K562 (cell line): ENCODE data around the gene HGS. TPM values are rescaled to one million over a fixed set of nuclear protein-coding genes. Genes with fewer than 3 reads are reported as not detected.

Source experiments
- ATAC-seq: fragments of 200-7000 bp; cut with Tn5 transposase; 3 replicates; pipeline ENCODE4 v1.9.1; 2020; ENCODE audit warnings: moderate library complexity
- BruUV-seq: library from RNA; stranded (reverse); fragments of 400-500 nt; replicated peaks from 2 replicates; lab custom pipeline; 2021; lab: Mats Ljungman, UMichigan
- CTCF ChIA-PET: fragments of 300-600 bp; formaldehyde crosslinking; extraction: SDS; loops from one replicate; lab custom pipeline; 2021; ENCODE audit warnings: low intra/inter-chr PET ratio; lab: Yijun Ruan, JAX
- POLR2A ChIA-PET: fragments of 300-600, 350-650 bp; sonication (Branson Sonifier 250); formaldehyde crosslinking; extraction: SDS; loops from one replicate; lab custom pipeline; 2021; ENCODE audit warnings: antibody characterized with exemption, inconsistent platforms; lab: Yijun Ruan, JAX
- DNase-seq, 4 experiments: peaks; one replicate each; pipeline versions ENCODE4 v3.0.0 to v3.0.0-alpha.2; 2011 to 2018; ENCODE audit warnings: low spot score in 3 of 4, mixed read lengths in 3 of 4; ENCODE audit errors: extremely low read depth in 1 of 4
- FAIRE-seq: peaks from 2 replicates; lab custom pipeline; 2011; peaks lifted over from hg19 to GRCh38; lab: Jason Lieb, UNC
- H2AFZ ChIP-seq: 2 replicates; pipeline ENCODE4 v1.6.0; 2011; ENCODE audit warnings: low read depth, low read length, control low read depth, inconsistent platforms
- H3K27ac ChIP-seq: fragments of 200-600 bp; 3 replicates; pipeline ENCODE4 v1.8.0; 2011; ENCODE audit warnings: low read depth, mild to moderate bottlenecking, control low read depth, inconsistent platforms, low read length, moderate library complexity, mixed read lengths; ENCODE audit errors: extremely low read depth
- H3K27me3 ChIP-seq, 2 experiments: fragments of 300-600 bp in 1 of 2; 2 replicates in 1 of 2; 3 replicates in 1 of 2; pipeline versions ENCODE4 v1.6.0 to v1.8.0; 2011; ENCODE audit warnings: inconsistent platforms in 2 of 2, low read length in 2 of 2, mild to moderate bottlenecking in 1 of 2, mixed read lengths in 1 of 2, moderate library complexity in 1 of 2; ENCODE audit not compliant: control insufficient read depth in 2 of 2, insufficient read depth in 2 of 2
- H3K36me3 ChIP-seq: fragments of 300-600 bp; 3 replicates; pipeline ENCODE4 v1.8.0; 2011; ENCODE audit warnings: mild to moderate bottlenecking, low read length, inconsistent platforms; ENCODE audit not compliant: control insufficient read depth, insufficient read depth
- H3K4me1 ChIP-seq, 2 experiments: fragments of 200-600 bp in 1 of 2; replicated peaks in 1 of 2; 2 replicates in 1 of 2; 3 replicates in 1 of 2; pipeline versions ENCODE4 v1.5.1 to v1.8.0; 2011; ENCODE audit warnings: inconsistent platforms in 2 of 2, low read length in 2 of 2, mild to moderate bottlenecking in 1 of 2, mixed read lengths in 1 of 2, moderate library complexity in 1 of 2; ENCODE audit not compliant: control insufficient read depth in 2 of 2, insufficient read depth in 2 of 2
- H3K4me2 ChIP-seq: 2 replicates; pipeline ENCODE4 v1.6.1; 2011; ENCODE audit warnings: low read length, control low read depth, inconsistent platforms, mixed read lengths; ENCODE audit not compliant: insufficient read depth
- H3K4me3 ChIP-seq: fragments of 200-600 bp; sonication (generic), shearing (Covaris generic); 2 replicates; pipeline ENCODE4 v1.5.1; 2016; ENCODE audit warnings: control low read depth, inconsistent platforms
- H3K79me2 ChIP-seq: fragments of 200-600 bp; 3 replicates; pipeline ENCODE4 v1.8.0; 2011; ENCODE audit warnings: low read length, inconsistent platforms; ENCODE audit not compliant: control insufficient read depth, insufficient read depth
- H3K9ac ChIP-seq, 2 experiments: 2 replicates each; pipeline versions ENCODE4 v1.6.0 to v1.6.1; 2011; ENCODE audit warnings: low read depth in 2 of 2, low read length in 2 of 2, control low read depth in 1 of 2, inconsistent platforms in 1 of 2, mild to moderate bottlenecking in 1 of 2, mixed read lengths in 1 of 2; ENCODE audit not compliant: insufficient read depth in 1 of 2
- H3K9me1 ChIP-seq: one replicate; pipeline ENCODE4 v1.6.0; 2011; ENCODE audit warnings: inconsistent platforms, mild to moderate bottlenecking, low read length, moderate library complexity; ENCODE audit not compliant: control insufficient read depth, insufficient read depth
- H3K9me3 ChIP-seq: replicated peaks from 2 replicates; pipeline ENCODE4 v1.5.1; 2011; ENCODE audit warnings: low read depth, low read length, inconsistent platforms; ENCODE audit not compliant: control insufficient read depth, insufficient read depth
- H4K20me1 ChIP-seq: replicated peaks from 2 replicates; pipeline ENCODE4 v1.6.1; 2011; ENCODE audit warnings: low read length, inconsistent platforms, mixed read lengths; ENCODE audit not compliant: control insufficient read depth, insufficient read depth
- BRD4 ChIP-seq: fragments of 200-600 bp; sonication (generic); IDR thresholded peaks from 2 replicates; pipeline ENCODE4 v1.6.1; 2017; ENCODE audit warnings: inconsistent platforms
- BRF1 ChIP-seq: IDR thresholded peaks from 3 replicates; pipeline ENCODE4 v1.6.1; 2011; ENCODE audit warnings: borderline replicate concordance, mild to moderate bottlenecking; ENCODE audit not compliant: insufficient read length; ENCODE audit errors: extremely low read depth
- CTBP1 ChIP-seq: fragments of 450-650 bp; IDR thresholded peaks from 2 replicates; pipeline ENCODE4 v1.6.1; 2016; ENCODE audit warnings: borderline replicate concordance
- DMBX1 ChIP-seq: fragments of 250-450 bp; sonication (Bioruptor Pico); IDR thresholded peaks from 2 replicates; pipeline ENCODE4 v1.8.0; 2022; ENCODE audit warnings: inconsistent platforms, mild to moderate bottlenecking, moderate library complexity, borderline replicate concordance
- FOS ChIP-seq: IDR thresholded peaks from 3 replicates; pipeline ENCODE4 v1.6.1; 2011; ENCODE audit not compliant: insufficient read length; ENCODE audit errors: extremely low read depth
- FOXA3 ChIP-seq, 2 experiments: fragments of 450-650 bp in 1 of 2; sonication (generic) in 1 of 2; formaldehyde crosslinking; IDR thresholded peaks in 1 of 2; conservative IDR thresholded peaks in 1 of 2; 2 replicates each; pipeline versions ENCODE4 v1.4.0 to v1.8.0; 2020 to 2022; ENCODE audit warnings: mild to moderate bottlenecking in 2 of 2, missing genetic modification reagents in 1 of 2
- FOXK1 ChIP-seq: sonication (generic); formaldehyde crosslinking; IDR thresholded peaks from 2 replicates; pipeline ENCODE4 v1.8.0; 2022; ENCODE audit warnings: missing genetic modification reagents, mild to moderate bottlenecking, borderline replicate concordance
- KAT2B ChIP-seq: IDR thresholded peaks from one replicate; pipeline ENCODE4 v1.6.1; 2012; ENCODE audit warnings: low read depth, mild to moderate bottlenecking, control low read depth, inconsistent platforms, low read length, moderate library complexity
- NFYB ChIP-seq: IDR thresholded peaks from 2 replicates; pipeline ENCODE4 v1.6.1; 2011; ENCODE audit warnings: mild to moderate bottlenecking, moderate library complexity; ENCODE audit not compliant: insufficient read length; ENCODE audit errors: extremely low read depth
- NR2C2 ChIP-seq, 2 experiments: fragments of 200-800 bp in 1 of 2; sonication (Bioruptor generic) in 1 of 2; sonication (generic) in 1 of 2; formaldehyde crosslinking in 1 of 2; IDR thresholded peaks; 2 replicates each; pipeline versions ENCODE4 v1.6.1 to v1.8.0; 2016 to 2022; ENCODE audit warnings: mild to moderate bottlenecking in 1 of 2, missing compliant biosample characterization in 1 of 2, missing genetic modification characterization in 1 of 2, missing genetic modification reagents in 1 of 2
- PHF21A ChIP-seq: fragments of 450-650 bp; IDR thresholded peaks from 2 replicates; pipeline ENCODE4 v1.6.1; 2017; ENCODE audit warnings: low read depth, borderline replicate concordance
- POLR2G ChIP-seq: fragments of 200-400 bp; formaldehyde crosslinking; IDR thresholded peaks from 2 replicates; pipeline ENCODE4 v1.6.1; 2017; ENCODE audit warnings: low read depth, mild to moderate bottlenecking, antibody characterized with exemption, low read length, moderate library complexity
- ZNF347 ChIP-seq: fragments of 450-650 bp; formaldehyde crosslinking; IDR thresholded peaks from 2 replicates; pipeline ENCODE4 v1.4.0; 2020; ENCODE audit warnings: low read depth, mild to moderate bottlenecking, moderate library complexity
- ZNF75A ChIP-seq: fragments of 450-650 bp; formaldehyde crosslinking; IDR thresholded peaks from 2 replicates; pipeline ENCODE4 v1.4.0; 2020; ENCODE audit warnings: mild to moderate bottlenecking
- WGBS: fragments of 100-300 bp; shearing (Covaris generic); methylation state at CpG from one replicate; pipeline ENCODE4 v1.1.6; 2016; ENCODE audit warnings: low coverage, mixed read lengths; ENCODE audit not compliant: insufficient coverage; ENCODE audit errors: missing lambda C conversion rate; 5-methylcytosine and 5-hydroxymethylcytosine counted together
- in situ Hi-C: fragments of 300-500 bp; cut with MboI; formaldehyde crosslinking; loops from 4 replicates; pipeline ENCODE4 v1.15.0; 2018; ENCODE audit warnings: inconsistent platforms, mixed read lengths
- intact Hi-C: fragments of 100-400 bp; cut with micrococcal nuclease; formaldehyde crosslinking; loops from 2 replicates; pipeline ENCODE4 v1.14.2; 2022
- polyA plus RNA-seq, 8 experiments: library from polyadenylated mRNA; depleted of rRNA in 4 of 8; stranded (reverse) in 5 of 8; unstranded in 3 of 8; fragments of >200 nt; fragmentation: Nextera tagmentation in 2 of 8; fragmentation: Illumina TruSeq in 1 of 8; extraction: Ambion mirVana in 2 of 8; extraction: Trizol in 1 of 8; gene quantifications; 2 replicates each; pipeline versions ENCODE4 v1.2.1 to v1.2.3, GENCODE V29; 2011 to 2014; ENCODE audit warnings: inconsistent platforms in 1 of 8, missing spikeins in 1 of 8
- total RNA-seq, 7 experiments: library from RNA; depleted of rRNA in 6 of 7; stranded (reverse); fragments of >200 nt in 6 of 7; fragmentation: Illumina TruSeq in 2 of 7; extraction: Trizol in 2 of 7; gene quantifications; 2 replicates each; pipeline versions ENCODE4 v1.2.1 to v1.2.3, GENCODE V29; 2011 to 2021; ENCODE audit warnings: low replicate concordance in 1 of 7

Gene HGS
- total and polyA plus RNA-seq, 9 of the 15 experiments (the other 6 are each of a cell fraction or from before 2014, with no cell fraction given), result 3.9 to 176 (median 77.1) TPM

GRCh38 chr17:81717049-81717765 is 33.4 kb downstream of the HGS start:
- Histone ChIP-seq H3K36me3 (peaks cover 64% of the 10 kb centered on the region; the same call in 1 of the 3 replicates), H3K27ac (no peak overlapping the region), H3K4me1 (peaks cover 14 to 81% of the 10 kb centered on the region in 2 experiments; a peak in 4 of 5 replicates), H4K20me1 (peaks cover 12% of the 10 kb centered on the region), H3K4me2 (no peak overlapping the region), H3K79me2 (peaks cover 34% of the 10 kb centered on the region), H3K9me1 (no peaks in the 10 kb centered on the region), H3K9me3 (no peaks in the 10 kb centered on the region), H3K27me3 (no peaks in the 10 kb centered on the region), H3K9ac (no peak overlapping the region; a peak in 1 of 4 replicates), H2AFZ (no peak overlapping the region), H3K4me3 (no peak overlapping the region)
- BruUV-seq, result no TSS peak
- WGBS, result 96% methylated on average over 22 of the region's 25 CpGs
- ATAC-seq, result no peak
- no peak for FAIRE-seq
- in situ Hi-C loops, result no loop called here
- ChIA-PET CTCF (no interaction called here), POLR2A (interaction anchor here (0.7 kb wide), 1 partner anchor 12 kb away, joined by 3 read pairs; no protein-coding TSS in a partner anchor)
- intact Hi-C loops, result no loop called here
- TF ChIP-seq POLR2G, result peak; percentile 44; the same call in 1 of the 2 replicates
- no peak for TF ChIP-seq CTBP1
- TF ChIP-seq ZNF75A (CRISPR knock-in tag), result no peak
- DNase-seq, result no peak

GRCh38 chr17:81717766-81718089 is 33.9 kb downstream of the HGS start:
- in situ Hi-C loops, result no loop called here
- Histone ChIP-seq H2AFZ (no peak overlapping the region), H3K36me3 (peaks cover 64% of the 10 kb centered on the region; the same call in 1 of the 3 replicates), H3K27ac (no peak overlapping the region), H3K9me1 (no peaks in the 10 kb centered on the region), H3K4me1 (peaks cover 18 to 81% of the 10 kb centered on the region in 2 experiments), H3K4me2 (no peak overlapping the region), H3K79me2 (peaks cover 29% of the 10 kb centered on the region), H3K9me3 (no peaks in the 10 kb centered on the region), H3K27me3 (no peaks in the 10 kb centered on the region), H3K4me3 (no peak overlapping the region), H3K9ac (no peak overlapping the region; a peak in 1 of 4 replicates), H4K20me1 (peaks cover 12% of the 10 kb centered on the region)
- TF ChIP-seq KAT2B (no peak), BRD4 (no peak), FOXA3 (CRISPR knock-in tag; conservative IDR thresholded peaks at IDR 0.05 in 1 of 2, IDR thresholded peaks at IDR 0.05 in 1 of 2) (no peak), DMBX1 (CRISPR knock-in tag) (no peak), BRF1 (no peak), NR2C2 (CRISPR knock-in tag; IDR thresholded peaks at IDR 0.05) (no peak), NR2C2 (tag; IDR thresholded peaks at IDR 0.05) (no peak), FOXK1 (no peak), PHF21A (no peak), ZNF347 (no peak), FOS (no peak), NFYB (no peak)
- ATAC-seq (no peak), DNase-seq (no peak), FAIRE-seq (no peak)
- intact Hi-C loops, result no loop called here
- CTCF ChIA-PET, result no interaction called here
- POLR2A ChIA-PET, result interaction anchor here (0.7 kb wide), 1 partner anchor 12 kb away, joined by 3 read pairs; no protein-coding TSS in a partner anchor
- 97% methylated on average over 7 of the region's 9 CpGs for WGBS
- no TSS peak for BruUV-seq
